MM.1S (cell line): ENCODE measurements around the gene CHEK1.

Experiments
- CTCF ChIP-seq: fragments of 300-600 bp; sonication (generic); IDR thresholded peaks from 2 replicates; pipeline ENCODE4 v1.5.1; 2016; ENCODE audit warnings: antibody characterized with exemption, low read length, mixed read lengths
- EZH2phosphoT487 ChIP-seq: fragments of 300-600 bp; sonication (generic); IDR thresholded peaks from 2 replicates; pipeline ENCODE4 v1.6.1; 2018; ENCODE audit warnings: antibody characterized with exemption, low read length

DNA sequence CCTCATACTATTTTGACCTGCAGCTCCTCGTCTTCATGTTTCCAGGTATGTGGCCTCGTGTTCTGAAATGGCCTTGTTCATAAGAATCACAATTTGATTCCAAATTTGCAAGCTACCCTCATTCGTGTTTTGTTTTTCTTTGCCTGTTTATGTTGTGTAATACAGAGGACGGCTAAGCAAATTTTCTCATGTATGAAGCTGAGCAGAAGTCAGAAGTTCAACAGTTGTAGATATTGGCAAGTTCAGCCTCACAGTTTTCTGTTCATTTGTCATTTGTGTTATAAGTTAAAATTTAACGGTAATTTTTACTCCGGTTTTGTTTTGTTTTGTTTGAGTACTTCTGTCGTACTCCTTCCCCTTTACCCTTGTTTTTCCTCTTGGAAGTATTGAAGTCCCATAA, 15.4 kb upstream of the CHEK1 start:
- TF ChIP-seq CTCF = no peak
- TF ChIP-seq EZH2phosphoT487 = no peak
